Peyer's patch (tissue), 4 donors: ENCODE data around the gene MME.

Source experiments
- POLR2A ChIP-seq, 2 donors: fragments of 450-650 bp; IDR thresholded peaks; one replicate each; pipeline ENCODE4 v1.5.1; 2017; ENCODE audit warnings: antibody characterized with exemption in 2 of 2, mild to moderate bottlenecking in 2 of 2, moderate library complexity in 2 of 2
- TF ChIP-seq, protein P1 (sequence below), 6 experiments: fragments of 450-650 bp in 4 of 6; fragments of 200-600 bp in 2 of 6; sonication (generic) in 1 of 6; IDR thresholded peaks; one replicate each; pipeline ENCODE4 v1.5.1; 2017 to 2019; ENCODE audit warnings: antibody characterized with exemption in 6 of 6, mild to moderate bottlenecking in 3 of 6, moderate library complexity in 1 of 6

DNA sequence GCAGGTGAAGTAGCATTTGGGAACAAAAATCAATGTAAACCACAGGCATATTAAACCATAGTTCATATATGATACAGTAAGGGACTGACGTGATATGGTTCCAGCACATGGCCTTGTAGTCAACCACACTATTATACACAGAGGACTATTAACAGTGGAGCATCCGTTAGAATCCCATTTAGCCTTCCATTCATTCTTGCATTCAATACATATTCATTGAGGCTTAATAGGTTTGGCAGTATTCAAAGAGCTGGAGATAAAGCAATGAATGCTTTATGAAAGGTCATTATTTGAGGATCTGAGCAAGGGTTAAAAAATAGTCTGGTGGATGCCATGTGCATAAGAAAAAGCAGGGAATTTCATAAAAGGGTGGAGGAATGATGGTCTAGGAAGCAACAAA lies 89.1 kb downstream of the MME start:
- TF ChIP-seq, protein P1, sequence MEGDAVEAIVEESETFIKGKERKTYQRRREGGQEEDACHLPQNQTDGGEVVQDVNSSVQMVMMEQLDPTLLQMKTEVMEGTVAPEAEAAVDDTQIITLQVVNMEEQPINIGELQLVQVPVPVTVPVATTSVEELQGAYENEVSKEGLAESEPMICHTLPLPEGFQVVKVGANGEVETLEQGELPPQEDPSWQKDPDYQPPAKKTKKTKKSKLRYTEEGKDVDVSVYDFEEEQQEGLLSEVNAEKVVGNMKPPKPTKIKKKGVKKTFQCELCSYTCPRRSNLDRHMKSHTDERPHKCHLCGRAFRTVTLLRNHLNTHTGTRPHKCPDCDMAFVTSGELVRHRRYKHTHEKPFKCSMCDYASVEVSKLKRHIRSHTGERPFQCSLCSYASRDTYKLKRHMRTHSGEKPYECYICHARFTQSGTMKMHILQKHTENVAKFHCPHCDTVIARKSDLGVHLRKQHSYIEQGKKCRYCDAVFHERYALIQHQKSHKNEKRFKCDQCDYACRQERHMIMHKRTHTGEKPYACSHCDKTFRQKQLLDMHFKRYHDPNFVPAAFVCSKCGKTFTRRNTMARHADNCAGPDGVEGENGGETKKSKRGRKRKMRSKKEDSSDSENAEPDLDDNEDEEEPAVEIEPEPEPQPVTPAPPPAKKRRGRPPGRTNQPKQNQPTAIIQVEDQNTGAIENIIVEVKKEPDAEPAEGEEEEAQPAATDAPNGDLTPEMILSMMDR (IDR thresholded peaks at IDR 0.05), result no peak
- TF ChIP-seq POLR2A (IDR thresholded peaks at IDR 0.05), result no peak
